Endometrial microvascular endothelial cells (primary cell): ENCODE measurements around the gene UNC13A. TPM values are rescaled to one million over a fixed set of nuclear protein-coding genes. Genes with fewer than 3 reads are reported as not detected.

Experiments
- in situ Hi-C: cut with HindIII; loops from 2 replicates; pipeline ENCODE4 v1.10.0; 2017; ENCODE audit warnings: low sequenced_read_pairs, low pct_unique_long_range_greater_than_20kb; ENCODE audit errors: inconsistent ontology term
- total RNA-seq: library from RNA; depleted of rRNA; stranded (reverse); fragments of >200 nt; gene quantifications from one replicate; pipeline ENCODE4 v1.2.3, GENCODE V29; 2015; ENCODE audit errors: inconsistent ontology term

UNC13A gene
- total RNA-seq, 1 donor from 2014 or later = 0.09 TPM

DNA sequence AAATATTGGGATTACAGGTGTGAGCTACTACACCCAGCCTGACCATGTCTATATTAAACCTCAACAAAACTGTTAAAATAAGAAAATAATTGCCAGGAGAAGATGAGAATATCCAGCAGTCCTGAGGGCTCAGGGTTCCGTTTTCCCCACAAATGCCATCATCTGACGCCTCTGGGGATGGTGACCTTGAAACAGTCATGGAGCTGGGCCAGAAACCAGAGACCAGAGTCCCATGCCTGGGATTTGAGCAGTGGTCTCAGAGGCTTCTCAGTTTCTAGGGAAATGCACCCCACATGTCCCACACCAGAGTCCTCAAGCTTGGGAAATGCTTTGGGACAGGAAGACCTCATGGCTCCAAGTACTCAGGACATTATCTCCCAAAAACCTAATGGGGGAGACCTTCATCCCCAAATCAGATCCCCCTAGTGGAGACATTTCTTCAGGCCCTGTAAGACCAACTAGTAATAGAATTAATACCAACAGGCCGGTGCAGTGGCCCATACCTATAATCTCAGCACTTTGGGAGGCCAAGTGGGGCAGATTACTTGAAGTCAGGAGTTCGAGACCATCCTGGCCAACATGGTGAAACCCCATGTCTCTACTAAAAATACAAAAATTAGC is 28.3 kb upstream of the UNC13A start:
- in situ Hi-C loops = no loop called here

DNA sequence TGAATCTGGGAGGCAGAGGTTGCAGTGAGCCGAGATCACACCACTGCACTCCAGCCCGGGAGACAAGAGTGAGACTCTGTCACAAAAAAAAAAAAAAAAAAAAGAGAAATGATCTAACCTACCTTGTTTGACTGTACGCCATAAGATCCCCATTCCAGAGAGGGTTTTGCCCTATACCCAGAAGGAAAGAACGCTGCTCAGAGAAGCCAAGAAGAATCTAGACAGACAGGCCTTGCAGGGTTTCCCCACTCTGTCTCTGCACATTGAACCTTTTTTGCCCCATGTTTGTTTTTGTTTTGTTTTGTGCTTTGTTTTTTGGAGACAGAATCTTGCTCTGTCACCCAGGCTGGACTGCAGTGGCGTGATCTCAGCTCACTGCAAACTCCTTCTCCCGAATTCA is 23.7 kb upstream of the UNC13A start:
- in situ Hi-C loops = no loop called here

DNA sequence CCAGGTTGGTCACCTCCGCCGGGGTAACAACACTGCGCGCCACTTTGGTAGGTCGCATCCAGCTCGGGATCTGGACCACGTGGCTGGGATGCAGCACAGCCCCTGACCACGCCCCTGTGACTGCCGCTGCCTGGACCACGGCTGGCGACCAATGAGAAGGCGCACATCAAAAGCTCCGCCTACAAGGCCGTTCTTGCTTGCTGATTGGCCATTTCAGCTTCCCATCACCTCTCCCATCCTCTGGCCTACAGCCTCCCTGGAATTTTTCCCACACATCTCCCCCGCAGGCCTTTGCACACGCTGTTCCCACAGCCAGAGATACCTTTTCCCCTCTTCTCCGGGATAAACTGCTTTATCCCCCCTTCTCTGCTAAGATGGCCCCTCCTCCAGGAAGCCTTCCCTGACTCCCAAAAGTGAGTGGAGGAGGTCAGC is 18.6 kb upstream of the UNC13A start:
- in situ Hi-C loops = no loop called here

DNA sequence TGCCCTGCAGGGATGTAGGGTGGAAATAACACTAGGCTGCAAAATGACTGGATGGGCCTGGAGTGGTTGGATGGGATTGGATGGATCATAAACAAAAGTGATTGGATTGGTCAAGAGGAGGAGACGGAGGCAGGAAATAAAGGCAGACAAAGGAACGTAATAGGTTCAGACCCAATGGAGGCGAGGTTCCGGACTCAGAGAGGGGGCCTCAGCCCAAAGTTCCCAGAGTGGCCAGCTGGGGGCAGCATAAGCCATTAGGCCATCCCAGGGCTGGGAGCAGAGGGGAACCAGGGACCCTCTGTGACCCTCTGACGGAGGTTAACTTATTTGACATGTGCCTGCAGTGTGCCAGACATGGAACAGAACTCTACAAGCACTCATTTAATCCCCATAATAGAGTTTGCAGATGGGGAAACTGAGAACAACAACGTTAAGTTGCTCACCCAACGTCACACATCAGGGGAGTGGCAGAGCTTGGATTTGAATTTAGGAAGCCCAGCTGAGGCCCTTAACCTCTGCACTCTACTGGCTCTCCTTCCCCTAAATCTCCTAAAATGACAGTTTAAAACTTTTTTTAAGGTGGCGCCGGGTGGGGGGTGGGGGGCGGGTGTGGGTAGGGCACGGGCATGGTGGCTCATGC is 15.8 kb upstream of the UNC13A start:
- in situ Hi-C loops = no loop called here

DNA sequence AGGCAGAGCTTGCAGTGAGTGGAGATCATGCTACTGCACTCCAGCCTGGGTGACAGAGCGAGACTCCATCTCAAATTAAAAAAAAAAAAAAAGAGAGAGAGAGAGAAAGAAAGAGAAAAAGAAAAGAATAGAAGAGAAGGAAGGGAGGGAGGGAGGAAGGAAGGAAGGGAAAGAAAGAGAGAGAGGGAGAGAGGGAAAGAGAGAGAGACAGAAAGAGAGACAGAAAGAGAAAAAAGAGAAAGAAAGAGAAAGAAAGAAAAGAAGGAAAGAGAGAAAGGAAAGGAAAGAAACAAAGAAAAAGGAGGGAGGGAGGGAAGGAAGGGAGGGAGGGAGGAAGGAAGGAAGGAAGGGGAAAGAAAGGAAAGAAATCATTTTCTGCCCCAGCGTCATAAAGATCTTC is 7.0 kb upstream of the UNC13A start:
- in situ Hi-C loops = no loop called here

DNA sequence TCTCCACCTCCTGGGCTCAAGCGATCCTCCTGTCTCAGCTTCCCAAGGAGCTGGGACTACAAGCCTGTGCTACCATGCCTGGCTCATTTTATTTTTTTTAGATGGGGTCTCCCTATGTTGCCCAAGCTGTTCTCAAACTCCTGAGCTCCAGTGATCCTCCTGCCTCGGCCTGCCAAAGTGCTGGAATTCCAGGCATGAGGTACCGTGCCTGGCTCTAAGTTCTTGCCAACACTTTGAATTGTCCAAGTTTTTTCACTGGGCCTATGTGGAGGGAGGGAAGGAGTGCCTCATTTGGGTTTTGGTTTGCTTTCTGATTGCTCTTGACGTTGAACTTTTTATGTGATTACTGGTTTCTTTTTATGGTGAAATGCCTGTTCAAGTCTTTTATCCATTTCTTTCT is 4.4 kb upstream of the UNC13A start:
- in situ Hi-C loops = no loop called here

DNA sequence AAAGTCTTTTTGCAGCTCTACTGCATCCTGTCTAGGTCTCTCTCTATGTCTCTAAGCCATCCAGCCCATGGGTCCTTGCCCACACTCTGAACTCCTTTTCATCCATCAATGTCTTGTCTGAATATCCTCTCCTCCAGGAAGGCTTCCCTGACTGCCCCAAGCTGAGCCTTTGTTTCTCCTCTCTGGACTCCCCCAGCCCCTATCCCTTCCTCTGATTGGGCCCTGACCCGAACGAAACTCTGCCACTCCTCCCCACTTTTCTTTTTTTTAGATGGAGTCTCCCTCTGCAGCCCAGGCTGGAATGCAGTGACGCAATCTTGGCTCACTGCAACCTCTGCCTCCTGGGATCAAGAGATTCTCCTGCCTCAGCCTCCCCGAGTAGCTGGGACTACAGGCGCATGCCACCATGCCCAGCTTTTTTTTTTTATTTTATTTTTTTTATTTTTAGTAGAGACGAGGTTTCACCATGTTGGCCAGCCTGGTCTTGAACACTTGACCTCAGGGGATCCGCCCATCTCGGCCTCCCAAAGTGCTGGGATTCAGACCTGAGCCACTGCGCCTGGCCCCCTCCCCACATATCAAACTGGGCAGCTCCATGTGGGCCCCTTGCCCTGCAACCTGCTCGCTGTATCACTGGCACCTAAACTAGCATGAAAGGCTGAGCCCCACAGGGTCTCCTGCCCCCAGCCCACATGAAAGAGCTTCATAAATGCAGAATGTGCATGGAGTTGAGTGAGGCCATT is 870 bp upstream of the UNC13A start:
- in situ Hi-C loops = no loop called here

DNA sequence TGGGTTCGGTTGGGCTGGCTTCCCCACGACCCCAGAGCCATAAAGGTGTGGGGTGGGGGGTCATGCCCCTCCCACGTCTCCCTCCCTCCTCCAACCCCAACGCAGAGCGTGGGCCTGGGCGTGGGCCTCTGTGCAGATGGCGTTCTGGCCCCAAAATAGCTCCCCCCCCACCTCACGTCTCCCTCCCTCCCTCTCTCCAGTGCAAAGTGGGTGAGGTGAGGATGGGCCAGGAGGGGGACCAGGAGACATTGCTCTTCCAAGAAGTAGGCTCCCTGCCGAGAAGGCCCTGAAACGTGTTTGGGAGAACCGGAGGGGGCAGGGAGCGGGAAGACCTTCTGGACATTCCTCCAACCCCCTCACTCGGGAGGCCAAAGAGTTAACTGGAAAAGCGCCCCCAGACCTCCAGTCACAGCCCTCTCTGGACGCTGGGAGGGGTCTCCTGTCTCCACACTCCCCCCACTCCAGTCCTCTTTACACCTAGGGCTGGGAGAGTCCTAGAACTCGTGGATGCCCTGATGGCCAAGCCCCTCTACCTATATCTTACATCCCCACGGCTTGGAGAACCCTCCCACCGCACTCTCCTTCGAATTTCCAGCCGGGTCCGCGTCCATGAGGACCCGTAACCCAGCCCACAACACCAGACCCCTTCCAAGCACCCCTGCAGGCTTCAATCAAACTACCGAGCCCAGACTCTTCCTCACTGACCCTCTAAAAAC is 855 bp downstream of the UNC13A start:
- in situ Hi-C loops = no loop called here

DNA sequence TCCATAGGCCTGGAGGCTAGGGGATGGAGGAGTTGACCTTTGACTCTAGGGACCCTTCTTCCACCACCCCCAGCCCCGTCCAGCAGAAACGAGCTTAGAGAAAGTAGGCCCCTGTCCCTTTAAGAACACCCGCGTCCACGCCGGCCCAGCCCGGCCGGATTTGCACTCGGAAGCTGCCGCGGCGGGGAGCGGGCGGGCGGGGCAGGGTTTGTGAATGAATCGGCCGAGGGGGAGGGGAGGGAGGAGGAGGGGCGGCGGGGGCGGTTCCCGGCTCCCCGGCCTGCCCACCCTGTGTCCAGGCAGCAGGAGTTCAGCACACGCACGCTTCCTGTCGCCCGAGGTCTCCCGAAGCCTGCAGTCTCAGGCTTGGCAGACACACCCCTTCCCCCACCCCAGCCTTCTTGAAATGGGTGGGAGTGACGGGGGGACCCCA is 1.5 kb downstream of the UNC13A start:
- in situ Hi-C loops = no loop called here

DNA sequence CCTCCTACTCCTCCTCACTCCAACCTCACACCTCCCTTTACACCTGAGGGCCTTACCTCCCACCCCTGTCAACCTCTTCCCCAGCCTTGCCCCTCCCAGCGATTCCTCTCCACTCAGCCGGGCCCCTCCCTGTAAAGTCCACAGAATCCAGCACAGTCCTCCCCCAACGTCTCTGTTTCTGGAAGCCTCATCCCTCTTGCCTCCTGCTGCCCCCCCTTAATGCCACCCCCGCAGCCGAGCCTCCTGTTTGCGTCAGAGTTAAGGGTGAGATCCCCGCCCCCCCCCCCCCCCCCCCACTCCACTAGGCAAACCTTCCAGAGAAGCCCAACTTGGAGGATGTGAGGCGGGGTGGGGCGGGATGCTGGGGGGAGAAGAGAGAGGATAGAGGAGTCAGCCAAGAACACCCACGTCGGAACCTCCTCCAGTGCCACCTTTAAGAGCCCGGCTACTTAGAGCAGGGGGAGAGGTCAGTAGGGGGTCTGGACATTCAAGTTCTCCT is 2.1 kb downstream of the UNC13A start:
- in situ Hi-C loops = no loop called here

DNA sequence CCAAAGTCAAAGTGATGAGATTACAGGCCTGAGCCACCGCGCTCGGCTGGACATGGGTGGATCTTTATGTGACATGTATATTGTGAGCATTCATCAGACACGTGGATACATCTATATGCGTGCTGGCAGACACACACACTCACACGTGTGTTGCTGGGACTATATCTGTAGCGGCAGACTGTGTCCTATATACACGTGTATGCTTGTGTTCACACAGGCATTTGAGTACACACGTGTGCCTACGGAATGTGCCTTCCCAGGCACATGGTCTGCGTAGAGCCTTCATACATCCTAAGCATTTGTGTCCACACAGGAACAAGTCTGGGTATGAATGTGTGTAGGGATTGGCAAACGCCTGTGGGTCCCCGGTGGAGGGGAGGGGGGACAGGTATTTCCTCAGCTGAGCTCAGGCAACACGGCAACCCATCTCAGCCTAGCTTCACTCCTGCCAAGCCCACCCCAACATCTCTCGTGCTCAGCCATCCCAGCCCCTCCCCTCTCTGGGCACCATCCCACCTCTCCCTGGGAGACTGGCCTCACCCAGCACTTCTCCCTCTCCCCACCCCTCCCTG is 2.6 kb downstream of the UNC13A start:
- in situ Hi-C loops = no loop called here

DNA sequence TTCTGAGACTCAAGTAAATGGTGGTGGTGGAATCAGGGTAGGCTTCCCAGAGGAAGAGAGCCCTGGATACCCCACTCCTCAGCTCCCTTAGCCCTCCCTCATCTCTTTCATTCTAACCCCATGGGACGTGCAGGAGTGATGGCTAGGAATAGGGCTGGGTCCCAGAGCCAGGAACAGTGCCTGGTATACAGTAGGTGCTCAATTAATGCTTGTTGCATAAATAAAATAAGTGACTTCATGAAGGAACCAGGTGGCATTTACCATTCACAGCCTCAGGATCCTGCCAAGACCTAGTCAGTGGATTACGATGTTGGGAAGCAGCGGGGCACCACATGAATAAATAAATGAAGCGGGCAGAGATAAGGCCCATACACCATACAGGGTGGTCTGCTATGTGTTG is 3.9 kb downstream of the UNC13A start:
- in situ Hi-C loops = no loop called here

DNA sequence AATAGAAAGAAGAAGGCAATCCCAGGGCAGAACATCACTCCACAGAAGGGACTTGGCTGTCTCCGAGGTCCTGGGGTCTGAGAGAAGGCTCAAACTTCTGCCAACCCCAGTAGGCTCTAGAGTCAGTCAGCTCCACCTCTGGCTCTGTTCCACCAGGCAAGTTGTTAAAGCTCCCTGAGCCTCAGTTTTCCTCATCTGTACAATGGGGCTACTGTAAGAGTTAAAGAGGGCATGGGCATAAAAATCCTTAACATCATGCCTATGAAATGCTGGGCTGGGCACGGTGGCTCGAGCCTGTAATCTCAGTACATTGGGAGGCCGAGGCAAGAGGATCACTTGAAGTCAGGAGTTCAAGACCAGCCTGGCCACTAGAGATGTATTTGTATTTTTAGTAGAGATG is 5.1 kb downstream of the UNC13A start:
- in situ Hi-C loops = no loop called here

DNA sequence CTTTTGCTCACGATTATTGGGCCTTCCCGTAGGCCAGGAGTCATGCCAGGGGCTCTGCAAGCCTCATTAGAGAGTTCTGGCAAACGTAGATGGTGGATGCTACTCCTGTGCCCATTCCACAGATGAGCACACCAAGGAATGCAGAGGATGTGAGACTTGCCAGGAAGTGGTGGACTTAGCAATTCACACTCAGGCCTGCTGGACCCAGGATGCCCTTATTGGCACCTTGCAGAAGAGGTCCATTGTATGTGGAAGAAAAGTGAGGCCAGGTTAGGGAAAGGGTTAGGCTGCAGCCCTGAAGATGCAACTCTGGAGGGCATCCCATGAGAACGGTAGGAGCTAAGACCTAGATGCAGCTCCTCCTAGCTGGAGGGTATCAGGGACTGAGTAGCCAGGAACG is 5.9 kb downstream of the UNC13A start:
- in situ Hi-C loops = no loop called here

DNA sequence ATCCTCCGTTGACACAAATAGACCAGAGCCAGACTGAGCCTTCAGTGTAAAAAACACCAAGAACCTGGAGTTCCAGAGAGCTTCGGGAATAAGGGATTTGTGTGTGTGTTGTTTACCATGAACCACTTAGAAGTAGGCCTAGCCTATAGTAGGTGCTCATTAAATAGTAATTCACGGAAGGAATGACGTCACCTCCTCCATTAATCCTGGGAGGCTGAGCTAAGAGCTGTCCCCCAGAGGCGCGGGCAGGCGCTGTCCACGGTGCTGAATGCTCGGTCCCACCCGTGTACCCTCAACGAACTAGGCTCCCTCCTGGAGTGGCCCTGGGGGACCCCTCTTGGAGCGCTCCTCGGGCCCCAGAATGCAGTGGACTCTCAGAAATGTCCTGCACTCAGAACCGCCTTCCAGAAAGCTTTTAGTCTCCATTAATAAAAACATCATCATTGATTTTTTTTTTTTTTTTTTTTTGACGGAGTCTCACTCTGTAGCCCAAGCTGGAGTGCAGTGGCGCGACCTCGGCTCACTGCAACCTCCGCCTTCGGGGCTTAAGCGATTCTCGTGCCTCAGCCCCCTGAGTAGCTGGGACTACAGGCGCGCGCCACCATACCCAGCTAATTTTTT is 6.5 kb downstream of the UNC13A start:
- in situ Hi-C loops = no loop called here

DNA sequence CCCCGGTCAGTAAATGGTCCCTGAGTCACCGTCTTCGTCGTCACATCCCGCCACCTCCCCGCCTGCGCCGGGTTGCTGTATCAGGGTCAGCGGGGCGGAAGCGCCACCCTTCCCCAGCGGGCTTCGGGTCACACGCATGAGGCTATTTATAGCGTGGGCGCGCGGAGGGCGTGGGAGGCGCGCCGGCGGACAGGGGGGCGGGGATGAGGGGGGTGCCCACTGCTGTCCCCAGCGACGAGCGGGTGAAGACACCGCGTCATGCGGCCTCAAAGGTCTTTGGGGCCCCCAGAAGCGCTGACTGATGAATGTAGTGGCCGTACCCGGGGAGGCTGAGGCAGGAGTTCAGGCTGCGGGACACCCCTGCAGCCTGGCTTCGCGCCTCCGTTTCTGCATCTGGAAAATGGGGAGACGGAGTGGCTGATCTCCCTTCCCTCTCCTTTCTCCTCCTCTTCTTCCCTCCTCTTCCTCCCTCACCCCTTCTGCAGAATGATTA is 7.9 kb downstream of the UNC13A start:
- in situ Hi-C loops = no loop called here

DNA sequence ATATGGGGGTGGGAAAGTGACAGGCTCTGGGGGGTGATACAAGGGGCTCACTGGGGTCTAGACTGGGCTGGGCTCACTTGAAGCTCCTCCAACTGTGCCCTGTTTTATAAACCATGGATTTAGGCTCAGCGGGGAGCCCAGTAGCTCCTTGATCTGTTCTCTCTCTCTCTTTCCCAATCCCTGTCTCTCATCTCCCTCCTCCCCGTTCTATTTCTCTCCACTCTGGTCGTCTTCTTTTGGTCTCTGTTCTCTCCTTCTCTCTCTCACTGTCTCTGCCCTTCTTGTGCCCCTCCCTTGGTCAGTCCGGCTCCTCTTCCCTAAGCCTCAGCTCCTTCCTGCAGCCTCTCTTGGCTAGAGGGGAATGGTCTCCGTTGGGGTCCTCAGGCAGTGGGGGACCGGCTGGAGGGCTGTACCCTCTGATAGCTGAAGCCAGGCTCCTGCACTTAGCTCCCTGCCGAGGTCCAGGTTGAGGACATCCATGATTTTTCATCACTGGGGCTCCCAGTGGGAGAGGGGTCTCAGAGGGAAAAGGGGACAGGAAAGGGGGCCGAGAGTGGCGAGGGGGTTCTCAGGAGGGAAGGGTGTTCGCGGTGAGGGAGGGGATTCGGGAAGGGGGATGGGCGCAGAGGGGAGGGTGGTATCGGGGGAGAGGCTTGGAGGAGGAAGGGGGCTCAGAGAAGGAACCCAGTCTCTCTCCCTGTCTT is 8.5 kb downstream of the UNC13A start:
- in situ Hi-C loops = no loop called here

DNA sequence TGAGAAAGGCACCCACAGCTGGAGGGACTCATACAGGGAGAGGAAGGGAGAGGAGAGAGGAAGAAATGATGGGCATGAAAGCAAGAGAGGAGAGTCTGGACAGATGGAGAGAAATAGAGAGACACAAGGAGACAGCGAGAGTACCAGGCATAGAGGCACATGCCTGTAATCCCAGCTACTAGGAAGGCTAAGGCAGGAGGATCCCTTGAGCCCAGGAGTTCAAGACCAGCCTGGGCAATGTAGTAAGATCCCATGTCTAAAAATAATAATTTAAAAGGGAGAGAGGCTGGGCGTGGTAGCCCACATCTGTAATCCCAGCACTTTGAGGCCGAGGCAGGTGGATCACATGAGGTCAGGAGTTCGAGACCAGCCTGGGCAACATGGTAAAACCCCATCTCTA is 9.3 kb downstream of the UNC13A start:
- in situ Hi-C loops = no loop called here
